ENCODE measurements around the gene CDKAL1. TPM values are rescaled to one million over a fixed set of nuclear protein-coding genes. Genes with fewer than 3 reads are reported as not detected.

Gene CDKAL1
- total RNA-seq, 2 donors from 2014 or later: 12.1 to 19.0 TPM

DNA sequence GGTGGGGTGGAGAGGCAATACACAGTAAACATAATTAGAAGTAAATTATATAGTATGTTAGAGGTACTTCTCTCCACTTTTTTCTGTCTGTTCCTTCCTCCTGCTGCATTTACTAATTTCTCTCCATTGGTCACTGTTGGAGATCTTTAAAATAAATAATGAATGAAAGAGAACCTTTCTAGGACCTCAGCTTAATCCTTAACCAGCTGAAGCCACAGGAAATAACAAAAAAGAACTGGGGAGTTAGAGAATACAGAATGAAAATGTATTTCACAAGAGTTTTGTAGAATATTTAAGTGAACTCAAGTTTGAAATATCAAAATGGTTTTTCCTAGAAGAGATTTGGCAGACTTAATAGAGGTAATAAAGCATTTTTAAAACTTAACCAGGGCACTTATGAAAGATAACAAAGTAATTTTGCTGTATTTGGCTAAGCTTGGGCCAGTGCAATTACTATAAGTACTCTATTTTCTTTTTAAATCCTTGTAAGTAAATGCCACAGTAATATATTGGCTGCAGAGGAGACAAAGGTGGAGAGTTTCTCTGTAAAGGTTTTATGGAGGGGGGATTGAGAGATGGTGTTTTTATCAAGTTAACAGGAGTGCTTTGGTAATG lies 405.0 kb downstream of the CDKAL1 start:
- no peak for TF ChIP-seq POLR2A (IDR thresholded peaks at IDR 0.05)
- no peaks in the 10 kb centered on the region for H3K4me1 ChIP-seq (replicated peaks)
- H3K36me3 ChIP-seq: no peaks in the 10 kb centered on the region

DNA sequence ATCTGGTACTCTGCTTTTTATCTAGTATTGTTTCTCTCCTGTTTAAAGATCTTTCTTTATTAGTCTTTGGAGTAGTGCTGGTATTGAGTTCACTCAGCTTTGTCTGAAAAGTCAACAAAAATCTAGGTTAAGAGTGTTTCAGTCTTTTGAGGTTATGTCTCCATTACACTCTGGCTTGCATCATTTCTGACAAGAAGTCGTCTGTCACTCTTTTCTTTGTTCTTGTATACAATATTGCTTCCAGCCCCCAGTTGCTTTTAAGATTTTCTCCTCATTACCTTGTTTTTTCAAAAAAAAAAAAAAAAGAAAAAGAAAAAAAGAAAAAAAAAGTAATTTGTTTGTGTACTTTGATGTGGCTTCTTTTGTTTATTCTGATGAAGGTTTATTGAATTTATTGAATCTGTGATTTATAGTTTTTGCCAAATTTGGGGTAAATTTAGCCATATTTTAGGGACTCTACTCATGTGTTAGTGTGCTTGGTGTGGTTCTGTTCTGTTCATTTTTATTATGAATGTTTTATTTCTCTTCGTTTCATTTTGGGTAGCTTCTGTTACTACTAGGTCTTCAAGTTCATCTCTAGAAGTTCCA lies 408.9 kb downstream of the CDKAL1 start:
- no peaks in the 10 kb centered on the region for H3K27me3 ChIP-seq (replicated peaks; ENCODE audit: insufficient read depth)
- no peak for TF ChIP-seq POLR2A (IDR thresholded peaks at IDR 0.05)
- no peak for TF ChIP-seq POLR2AphosphoS5 (IDR thresholded peaks at IDR 0.05)
- TF ChIP-seq, protein P1, sequence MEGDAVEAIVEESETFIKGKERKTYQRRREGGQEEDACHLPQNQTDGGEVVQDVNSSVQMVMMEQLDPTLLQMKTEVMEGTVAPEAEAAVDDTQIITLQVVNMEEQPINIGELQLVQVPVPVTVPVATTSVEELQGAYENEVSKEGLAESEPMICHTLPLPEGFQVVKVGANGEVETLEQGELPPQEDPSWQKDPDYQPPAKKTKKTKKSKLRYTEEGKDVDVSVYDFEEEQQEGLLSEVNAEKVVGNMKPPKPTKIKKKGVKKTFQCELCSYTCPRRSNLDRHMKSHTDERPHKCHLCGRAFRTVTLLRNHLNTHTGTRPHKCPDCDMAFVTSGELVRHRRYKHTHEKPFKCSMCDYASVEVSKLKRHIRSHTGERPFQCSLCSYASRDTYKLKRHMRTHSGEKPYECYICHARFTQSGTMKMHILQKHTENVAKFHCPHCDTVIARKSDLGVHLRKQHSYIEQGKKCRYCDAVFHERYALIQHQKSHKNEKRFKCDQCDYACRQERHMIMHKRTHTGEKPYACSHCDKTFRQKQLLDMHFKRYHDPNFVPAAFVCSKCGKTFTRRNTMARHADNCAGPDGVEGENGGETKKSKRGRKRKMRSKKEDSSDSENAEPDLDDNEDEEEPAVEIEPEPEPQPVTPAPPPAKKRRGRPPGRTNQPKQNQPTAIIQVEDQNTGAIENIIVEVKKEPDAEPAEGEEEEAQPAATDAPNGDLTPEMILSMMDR (IDR thresholded peaks at IDR 0.05): no peak
- no peak overlapping the region for H3K27ac ChIP-seq
- H3K36me3 ChIP-seq: no peaks in the 10 kb centered on the region
- 85% methylated on average over 2 of the region's 2 CpGs for WGBS
- H3K4me3 ChIP-seq: no peak overlapping the region
- no peak for DNase-seq (ENCODE audit: low spot score)
- H3K9me3 ChIP-seq: no peaks in the 10 kb centered on the region
- intact Hi-C loops (cut with DNase I): no loop called here
- no peaks in the 10 kb centered on the region for H3K4me1 ChIP-seq (replicated peaks)

More for the DNA sequence above, 405.0 kb downstream of the CDKAL1 start:
- Histone ChIP-seq H3K9me3 (no peaks in the 10 kb centered on the region), H3K27me3 (replicated peaks; ENCODE audit: insufficient read depth) (no peaks in the 10 kb centered on the region), H3K4me3 (no peak overlapping the region), H3K27ac (no peak overlapping the region)
- intact Hi-C loops (cut with DNase I): no loop called here
- DNase-seq (ENCODE audit: low spot score): no peak

DNA sequence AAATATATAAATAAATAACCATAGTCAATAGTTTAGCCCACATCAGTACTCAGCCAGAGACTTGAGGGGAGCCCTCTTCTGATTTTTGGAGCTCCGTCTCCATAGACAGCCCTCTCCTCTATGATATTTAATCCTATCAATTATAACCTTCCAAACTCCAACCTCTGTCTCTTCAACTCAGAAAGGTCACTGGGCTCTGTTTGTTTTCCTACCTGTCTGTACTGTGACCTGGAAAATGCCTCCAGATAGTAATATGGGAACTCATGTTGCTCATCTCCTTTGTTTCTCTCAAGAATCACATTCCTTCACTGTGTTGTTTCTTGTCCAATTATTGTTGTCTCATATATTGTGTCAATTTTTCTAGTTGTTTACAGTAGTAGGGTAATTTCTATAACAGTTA lies 409.7 kb downstream of the CDKAL1 start:
- no peaks in the 10 kb centered on the region for H3K4me1 ChIP-seq (replicated peaks)
- H3K27ac ChIP-seq: no peak overlapping the region
- no peak overlapping the region for H3K4me3 ChIP-seq
- H3K36me3 ChIP-seq: no peaks in the 10 kb centered on the region
- TF ChIP-seq, protein P1 (IDR thresholded peaks at IDR 0.05): no peak
- TF ChIP-seq POLR2A (IDR thresholded peaks at IDR 0.05) (no peak), POLR2AphosphoS5 (IDR thresholded peaks at IDR 0.05) (no peak)
- no peaks in the 10 kb centered on the region for H3K9me3 ChIP-seq
- DNase-seq (ENCODE audit: low spot score): no peak
- whole genome bisulfite sequencing: 100% methylated on average over 1 of the region's 1 CpG
- H3K27me3 ChIP-seq (replicated peaks; ENCODE audit: insufficient read depth): no peaks in the 10 kb centered on the region
- intact Hi-C loops (cut with DNase I): no loop called here

DNA sequence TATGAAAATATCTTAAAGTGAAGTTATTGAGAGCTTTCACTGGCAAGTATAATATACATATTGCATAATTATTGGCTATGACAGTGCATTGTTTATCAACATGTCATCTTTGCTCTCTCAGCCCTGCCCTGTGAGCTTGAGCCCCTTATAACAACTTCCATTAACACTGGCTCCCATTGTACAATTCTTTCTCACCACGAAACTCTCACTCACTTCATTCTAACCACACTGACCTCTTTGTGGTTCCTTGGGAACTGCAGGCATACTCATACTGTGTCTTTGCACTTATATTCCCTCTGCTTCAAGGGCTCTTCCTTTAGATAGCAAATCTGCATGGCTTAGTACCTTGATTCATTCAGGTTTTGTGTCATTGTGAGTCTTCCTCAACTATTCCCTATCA lies 411.8 kb downstream of the CDKAL1 start:
- 88% methylated on average over 1 of the region's 1 CpG for WGBS
- Histone ChIP-seq H3K4me1 (replicated peaks) (no peaks in the 10 kb centered on the region), H3K36me3 (no peaks in the 10 kb centered on the region), H3K4me3 (no peak overlapping the region), H3K27ac (no peak overlapping the region), H3K9me3 (no peaks in the 10 kb centered on the region), H3K27me3 (replicated peaks; ENCODE audit: insufficient read depth) (no peaks in the 10 kb centered on the region)
- TF ChIP-seq, protein P1 (IDR thresholded peaks at IDR 0.05): no peak
- TF ChIP-seq POLR2AphosphoS5 (IDR thresholded peaks at IDR 0.05) (no peak), POLR2A (IDR thresholded peaks at IDR 0.05) (no peak)
- intact Hi-C loops (cut with DNase I): no loop called here
- no peak for DNase-seq (ENCODE audit: low spot score)

DNA sequence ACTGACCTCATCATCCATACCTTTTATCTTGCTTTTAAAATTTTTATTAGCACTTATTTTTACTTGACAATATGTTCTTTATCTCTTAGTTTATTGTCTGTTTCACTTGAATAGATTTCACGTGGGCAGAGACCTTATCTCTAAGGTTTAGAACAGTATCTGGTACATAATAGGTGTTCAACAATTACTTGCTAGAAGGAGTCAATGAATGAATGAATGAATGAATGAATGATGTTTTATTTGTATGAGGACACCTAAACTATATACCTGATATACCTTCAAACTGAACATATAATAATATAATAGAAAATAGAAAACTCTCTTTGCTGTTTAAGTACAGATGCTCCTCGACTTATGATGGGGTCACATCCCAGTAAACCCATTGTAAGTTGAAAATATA lies 412.6 kb downstream of the CDKAL1 start:
- no peaks in the 10 kb centered on the region for H3K9me3 ChIP-seq
- TF ChIP-seq, protein P1 (IDR thresholded peaks at IDR 0.05): no peak
- TF ChIP-seq POLR2A (IDR thresholded peaks at IDR 0.05): no peak
- TF ChIP-seq POLR2AphosphoS5 (IDR thresholded peaks at IDR 0.05): no peak
- 72% methylated on average over 2 of the region's 2 CpGs for WGBS
- H3K4me1 ChIP-seq (replicated peaks): no peaks in the 10 kb centered on the region
- no peaks in the 10 kb centered on the region for H3K27me3 ChIP-seq (replicated peaks; ENCODE audit: insufficient read depth)
- H3K27ac ChIP-seq: no peak overlapping the region
- intact Hi-C loops (cut with DNase I): no loop called here
- H3K36me3 ChIP-seq: no peaks in the 10 kb centered on the region
- H3K4me3 ChIP-seq: no peak overlapping the region
- no peak for DNase-seq (ENCODE audit: low spot score)

Data from prostate gland (tissue), 2 donors.